ENCODE measurements around the gene DNAI2. TPM values are rescaled to one million over a fixed set of nuclear protein-coding genes. Genes with fewer than 3 reads are reported as not detected.

The DNAI2 gene
- polyA plus RNA-seq, 1 donor from 2014 or later, result not detected

DNA sequence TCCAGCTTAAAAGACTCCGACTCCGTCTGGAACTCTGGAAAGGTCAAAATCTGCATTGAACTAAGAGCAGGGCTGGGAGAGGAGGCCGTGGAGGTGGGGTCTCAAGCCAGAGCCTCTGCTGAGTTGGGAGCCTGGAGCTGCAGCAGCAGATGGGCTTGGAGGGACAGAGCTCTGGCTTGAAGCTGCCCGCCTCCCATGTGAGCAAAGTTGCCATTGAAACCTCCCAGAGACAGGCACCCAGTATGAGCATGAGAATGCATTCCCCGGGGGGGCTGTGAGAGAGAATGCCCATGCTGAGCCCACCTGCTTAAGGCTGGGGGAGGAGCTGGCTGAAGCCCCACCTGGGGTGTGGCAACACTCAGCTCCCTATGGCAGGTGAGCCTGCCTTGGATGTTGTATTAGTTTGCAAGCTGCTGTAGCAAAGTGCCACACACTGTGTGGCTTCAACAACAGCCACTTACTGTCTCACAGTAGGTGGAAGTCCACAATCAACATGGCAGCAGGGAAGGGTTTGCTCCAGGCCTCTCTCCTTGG is 61.6 kb downstream of the DNAI2 start:
- Histone ChIP-seq H3K4me3 (ENCODE audit: low read length) (no peak overlapping the region), H3F3A (ENCODE audit: insufficient read depth, low read length, poor library complexity, severe bottlenecking) (no peaks in the 10 kb centered on the region)

DNA sequence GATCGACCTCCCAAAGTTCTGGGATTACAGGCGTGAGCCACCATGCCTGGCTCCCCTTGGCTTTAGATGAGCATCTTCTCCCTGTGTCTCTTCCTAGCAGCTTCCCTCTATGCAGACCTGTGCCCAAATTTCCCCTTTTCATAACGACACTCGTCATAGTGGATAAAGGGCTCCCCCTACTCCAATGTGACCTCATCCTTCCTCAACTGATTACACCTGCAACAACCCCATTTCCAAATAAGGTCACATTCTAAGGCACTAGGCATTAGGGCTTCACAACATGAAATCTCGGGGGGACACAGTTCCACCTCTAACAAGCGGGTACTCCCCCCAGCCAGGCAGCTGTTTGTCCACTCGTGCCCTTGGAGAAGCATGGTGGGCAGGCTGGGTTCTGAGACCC is 62.3 kb downstream of the DNAI2 start:
- H3K27me3 ChIP-seq (ENCODE audit: insufficient read depth, low read depth, low read length), result no peaks in the 10 kb centered on the region
- H3F3A ChIP-seq (ENCODE audit: insufficient read depth, low read length, poor library complexity, severe bottlenecking), result no peaks in the 10 kb centered on the region
- H3K4me3 ChIP-seq (ENCODE audit: low read length), result no peak overlapping the region
- H2AFZ ChIP-seq (ENCODE audit: low read depth, low read length), result no peak overlapping the region
- no peaks in the 10 kb centered on the region for H4K20me1 ChIP-seq (ENCODE audit: insufficient read depth)
- H3K9me2 ChIP-seq (ENCODE audit: insufficient read depth, low read length), result no peaks in the 10 kb centered on the region
- H3K36me3 ChIP-seq (ENCODE audit: insufficient read depth, low read length), result no peaks in the 10 kb centered on the region
- no peak overlapping the region for H3K27ac ChIP-seq (ENCODE audit: low read length)
- H3K9me3 ChIP-seq (ENCODE audit: low read length), result no peaks in the 10 kb centered on the region
- no peaks in the 10 kb centered on the region for H3K79me2 ChIP-seq (replicated peaks; ENCODE audit: insufficient read depth, low read length)
- no peak overlapping the region for H3K9ac ChIP-seq (ENCODE audit: low read length)
- H3K4me2 ChIP-seq (ENCODE audit: low read length), result no peak overlapping the region
- TF ChIP-seq MXI1 (conservative IDR thresholded peaks at IDR 0.05; ENCODE audit: poor library complexity, severe bottlenecking) (no peak), RAD21 (conservative IDR thresholded peaks at IDR 0.05) (no peak), EP300 (conservative IDR thresholded peaks at IDR 0.05; ENCODE audit: poor library complexity, severe bottlenecking) (no peak), REST (IDR thresholded peaks at IDR 0.05; ENCODE audit: borderline replicate concordance) (no peak), CTCF (IDR thresholded peaks at IDR 0.05; ENCODE audit: poor library complexity, severe bottlenecking) (no peak), POLR2AphosphoS5 (IDR thresholded peaks at IDR 0.05) (no peak), TAF1 (IDR thresholded peaks at IDR 0.05; ENCODE audit: low read depth) (no peak)

More for the DNA sequence above, 61.6 kb downstream of the DNAI2 start:
- no peak overlapping the region for H3K9ac ChIP-seq (ENCODE audit: low read length)
- no peaks in the 10 kb centered on the region for H4K20me1 ChIP-seq (ENCODE audit: insufficient read depth)
- no peak overlapping the region for H3K4me2 ChIP-seq (ENCODE audit: low read length)
- H3K27ac ChIP-seq (ENCODE audit: low read length), result no peak overlapping the region
- H2AFZ ChIP-seq (ENCODE audit: low read depth, low read length), result no peak overlapping the region
- H3K79me2 ChIP-seq (replicated peaks; ENCODE audit: insufficient read depth, low read length), result no peaks in the 10 kb centered on the region
- H3K27me3 ChIP-seq (ENCODE audit: insufficient read depth, low read depth, low read length), result no peaks in the 10 kb centered on the region
- TF ChIP-seq MXI1 (conservative IDR thresholded peaks at IDR 0.05; ENCODE audit: poor library complexity, severe bottlenecking) (no peak), TAF1 (IDR thresholded peaks at IDR 0.05; ENCODE audit: low read depth) (no peak), POLR2AphosphoS5 (IDR thresholded peaks at IDR 0.05) (no peak), EP300 (conservative IDR thresholded peaks at IDR 0.05; ENCODE audit: poor library complexity, severe bottlenecking) (no peak), EZH2 (IDR thresholded peaks at IDR 0.05; ENCODE audit: borderline replicate concordance, insufficient read depth, low read length, poor library complexity, severe bottlenecking) (no peak), CTCF (IDR thresholded peaks at IDR 0.05; ENCODE audit: poor library complexity, severe bottlenecking) (no peak), SMC3 (conservative IDR thresholded peaks at IDR 0.05; ENCODE audit: poor library complexity) (no peak), REST (IDR thresholded peaks at IDR 0.05; ENCODE audit: borderline replicate concordance) (no peak), RAD21 (conservative IDR thresholded peaks at IDR 0.05) (no peak)
- H3K9me2 ChIP-seq (ENCODE audit: insufficient read depth, low read length), result no peaks in the 10 kb centered on the region
- H3K9me3 ChIP-seq (ENCODE audit: low read length), result no peaks in the 10 kb centered on the region
- H3K36me3 ChIP-seq (ENCODE audit: insufficient read depth, low read length), result no peaks in the 10 kb centered on the region

All from neural cell (in vitro differentiated cells).